OCI-LY7 (cell line): Measurements from ENCODE around the gene FLNB. TPM values are rescaled to one million over a fixed set of nuclear protein-coding genes. Genes with fewer than 3 reads are reported as not detected.

Experiments
- BruUV-seq: library from RNA; stranded (reverse); fragments of 400-500 nt; replicated peaks from 2 replicates; lab custom pipeline; 2021; lab: Mats Ljungman, UMichigan
- CTCF ChIA-PET: fragments of 300-600 bp; sonication (Branson Sonifier 250); formaldehyde crosslinking; loops from one replicate; lab custom pipeline; 2022; ENCODE audit warnings: antibody characterized with exemption; ENCODE audit not compliant: unreplicated experiment; lab: Charles Lee
- POLR2A ChIA-PET: fragments of 300-600 bp; sonication (Branson Sonifier 250); formaldehyde crosslinking; loops from one replicate; lab custom pipeline; 2022; ENCODE audit warnings: antibody characterized with exemption; lab: Charles Lee
- DNase-seq: peaks from one replicate; pipeline ENCODE4 v3.0.0-alpha.2; 2015; ENCODE audit warnings: low spot score
- H2AFZ ChIP-seq: fragments of 200-600 bp; sonication (generic), shearing (Covaris generic); 2 replicates; pipeline ENCODE4 v1.6.1; 2014; ENCODE audit warnings: mild to moderate bottlenecking, antibody characterized with exemption, low read length, moderate library complexity
- H3K27ac ChIP-seq: fragments of 200-600 bp; sonication (generic); 2 replicates; pipeline ENCODE4 v1.5.1; 2014; ENCODE audit warnings: mixed run types, low read depth, mild to moderate bottlenecking, moderate library complexity, low read length, inconsistent platforms; ENCODE audit not compliant: poor library complexity, severe bottlenecking
- H3K36me3 ChIP-seq: fragments of 200-600 bp; sonication (generic); 2 replicates; pipeline ENCODE4 v1.6.1; 2014; ENCODE audit warnings: mild to moderate bottlenecking, antibody characterized with exemption, low read length, moderate library complexity, mixed read lengths; ENCODE audit not compliant: insufficient read depth
- H3K4me1 ChIP-seq: fragments of 200-600 bp; sonication (generic); 2 replicates; pipeline ENCODE4 v1.5.1; 2014; ENCODE audit warnings: mild to moderate bottlenecking, low read length; ENCODE audit not compliant: insufficient read depth, poor library complexity, severe bottlenecking
- H3K4me2 ChIP-seq: fragments of 200-600 bp; sonication (generic); 2 replicates; pipeline ENCODE4 v1.6.1; 2014; ENCODE audit warnings: mild to moderate bottlenecking, low read length
- H3K4me3 ChIP-seq: fragments of 200-600 bp; sonication (generic); 2 replicates; pipeline ENCODE4 v1.5.1; 2014; ENCODE audit warnings: mild to moderate bottlenecking, low read depth, low read length; ENCODE audit not compliant: poor library complexity, severe bottlenecking
- H3K79me2 ChIP-seq: fragments of 200-600 bp; sonication (generic); 2 replicates; pipeline ENCODE4 v1.6.1; 2016; ENCODE audit warnings: low read depth, mild to moderate bottlenecking, low read length, moderate library complexity, mixed read lengths; ENCODE audit not compliant: insufficient read depth
- H3K9me2 ChIP-seq: fragments of 200-600 bp; sonication (generic); 2 replicates; pipeline ENCODE4 v1.6.1; 2016; ENCODE audit warnings: mild to moderate bottlenecking, low read length, mixed read lengths; ENCODE audit not compliant: insufficient read depth
- H3K9me3 ChIP-seq: fragments of 200-600 bp; sonication (generic); 2 replicates; pipeline ENCODE4 v1.6.1; 2014; ENCODE audit warnings: mild to moderate bottlenecking, mixed run types, low read length, mixed read lengths
- H4K20me1 ChIP-seq: fragments of 200-600 bp; sonication (generic); 2 replicates; pipeline ENCODE4 v1.6.1; 2014; ENCODE audit warnings: mild to moderate bottlenecking, antibody characterized with exemption, low read length, moderate library complexity, mixed read lengths; ENCODE audit not compliant: insufficient read depth
- CTCF ChIP-seq: fragments of 200-600 bp; sonication (generic); conservative IDR thresholded peaks from 2 replicates; pipeline ENCODE4 v1.5.1; 2014; ENCODE audit warnings: mild to moderate bottlenecking, antibody characterized with exemption, low read length, moderate library complexity, mixed read lengths
- EZH2phosphoT487 ChIP-seq: fragments of 200-600 bp; sonication (generic); IDR thresholded peaks from 2 replicates; pipeline ENCODE4 v1.6.1; 2018; ENCODE audit warnings: low read depth, borderline replicate concordance, mild to moderate bottlenecking, mixed run types, antibody characterized with exemption, low read length, moderate library complexity, mixed read lengths
- intact Hi-C: fragments of 100-400 bp; cut with micrococcal nuclease; formaldehyde crosslinking; loops from one replicate; pipeline ENCODE4 v1.10.0; 2022; ENCODE audit not compliant: unreplicated experiment
- total RNA-seq, 2 experiments: library from RNA; depleted of rRNA in 1 of 2; stranded (reverse); fragments of >200 nt in 1 of 2; shearing (Covaris generic) in 1 of 2; gene quantifications; 2 replicates each; pipeline ENCODE4 v1.2.3, GENCODE V29; 2014 to 2022

Gene FLNB
- total RNA-seq, 2 experiments from 2014 or later, result 29.9 to 39.1 TPM

- Histone ChIP-seq H3K27ac (no peak overlapping the region), H3K4me1 (no peaks in the 10 kb centered on the region), H3K9me3 (no peaks in the 10 kb centered on the region), H4K20me1 (no peaks in the 10 kb centered on the region), H3K36me3 (no peaks in the 10 kb centered on the region), H2AFZ (no peak overlapping the region), H3K9me2 (no peaks in the 10 kb centered on the region), H3K4me2 (no peak overlapping the region), H3K79me2 (no peaks in the 10 kb centered on the region), H3K4me3 (no peak overlapping the region)
- POLR2A ChIA-PET, result interaction anchor here (1.0 to 1.2 kb wide), 2 partner anchors 13 to 52 kb away, joined by 3 to 5 read pairs; no protein-coding TSS in a partner anchor
- TF ChIP-seq CTCF, result no peak
- no peak for TF ChIP-seq EZH2phosphoT487
- BruUV-seq, result no TSS peak
- CTCF ChIA-PET, result no interaction called here
- no peak for DNase-seq
- intact Hi-C loops, result no loop called here
Observed at GRCh38 chr3:58035524-58036255, 27.5 kb downstream of the FLNB start.

- CTCF ChIA-PET, result no interaction called here
Observed at GRCh38 chr3:58036293-58037032, 28.2 kb downstream of the FLNB start.

GRCh38 chr3:58037141-58037910 lies 29.1 kb downstream of the FLNB start:
- TF ChIP-seq EZH2phosphoT487, result no peak
- TF ChIP-seq CTCF, result no peak
- no peaks in the 10 kb centered on the region for H3K79me2 ChIP-seq
- H3K9me3 ChIP-seq, result no peaks in the 10 kb centered on the region
- ChIA-PET CTCF (no interaction called here), POLR2A (interaction anchor here (0.7 kb wide), 1 partner anchor 12 kb away, joined by 5 read pairs; no protein-coding TSS in a partner anchor)
- intact Hi-C loops, result no loop called here
- no peak overlapping the region for H3K4me2 ChIP-seq
- no peaks in the 10 kb centered on the region for H4K20me1 ChIP-seq
- H3K27ac ChIP-seq, result no peak overlapping the region
- H3K4me1 ChIP-seq, result peaks cover 4% of the 10 kb centered on the region
- H2AFZ ChIP-seq, result no peak overlapping the region
- no peak overlapping the region for H3K4me3 ChIP-seq
- no peak for DNase-seq
- no peaks in the 10 kb centered on the region for H3K36me3 ChIP-seq
- H3K9me2 ChIP-seq, result no peaks in the 10 kb centered on the region
- BruUV-seq, result no TSS peak

More at GRCh38 chr3:58036293-58037032, 28.2 kb downstream of the FLNB start:
- intact Hi-C loops, result no loop called here
- Histone ChIP-seq H3K79me2 (no peaks in the 10 kb centered on the region), H3K36me3 (no peaks in the 10 kb centered on the region), H3K4me3 (no peak overlapping the region), H3K9me3 (no peaks in the 10 kb centered on the region), H3K4me1 (no peaks in the 10 kb centered on the region), H3K27ac (no peak overlapping the region), H2AFZ (no peak overlapping the region), H4K20me1 (no peaks in the 10 kb centered on the region), H3K4me2 (no peak overlapping the region), H3K9me2 (no peaks in the 10 kb centered on the region)
- POLR2A ChIA-PET, result interaction anchor here (0.7 to 1.2 kb wide), 3 partner anchors 12 to 52 kb away, joined by 3 to 5 read pairs (median 5); no protein-coding TSS in a partner anchor
- BruUV-seq, result no TSS peak
- TF ChIP-seq EZH2phosphoT487, result no peak
- no peak for DNase-seq
